HG03571 (cell line): ENCODE data around the gene HES5.

Experiments used
- ATAC-seq: cut with Tn5 transposase; IDR thresholded peaks from one replicate; pipeline ENCODE4 v1.9.1; 2021; ENCODE audit not compliant: unreplicated experiment

The HES5 gene

GRCh38 chr1:2482588-2482987 is 47.5 kb downstream of the HES5 start:
- ATAC-seq: no peak

- no peak for ATAC-seq
These were observed 48.2 kb downstream of the HES5 start for GRCh38 chr1:2481885-2482284.

GRCh38 chr1:2480986-2481364 is 49.1 kb downstream of the HES5 start:
- ATAC-seq: no peak

GRCh38 chr1:2480236-2480985 is 49.7 kb downstream of the HES5 start:
- no peak for ATAC-seq

GRCh38 chr1:2479618-2480017 is 50.4 kb downstream of the HES5 start:
- ATAC-seq: no peak

- no peak for ATAC-seq
These were observed 50.9 kb downstream of the HES5 start for GRCh38 chr1:2479186-2479585.
